ENCODE measurements around the gene RPL39L. TPM values are rescaled to one million over a fixed set of nuclear protein-coding genes. Genes with fewer than 3 reads are reported as not detected.

RPL39L gene
- total and polyA plus RNA-seq, 4 donors, result 10.0 to 51.5 (median 22.7) TPM

GRCh38 chr3:187072511-187072910 lies 66.8 kb downstream of the RPL39L start:
- Histone ChIP-seq H3K27me3 (ENCODE audit: control insufficient read depth in 1 of 2, insufficient read depth in 2 of 2, low read length in 1 of 2) (no peaks in the 10 kb centered on the region), H3K4me1 (ENCODE audit: control insufficient read depth in 1 of 2, insufficient read depth in 2 of 2, low read length in 2 of 2) (no peaks in the 10 kb centered on the region), H3K9me3 (ENCODE audit: control insufficient read depth, low read length) (no peaks in the 10 kb centered on the region), H3K4me3 (ENCODE audit: low read length in 2 of 2) (no peak overlapping the region), H3K27ac (ENCODE audit: low read depth in 1 of 2, low read length in 2 of 2) (no peak overlapping the region), H3K36me3 (ENCODE audit: control insufficient read depth in 1 of 2, insufficient read depth in 2 of 2, low read length in 1 of 2) (peaks cover 6 to 9% of the 10 kb centered on the region in 2 donors)
- intact Hi-C loops (cut with DNase I), result no loop called here
- DNase-seq (no peak), ATAC-seq (ENCODE audit: low FRiP score) (no peak)
- 91% methylated on average over 5 of the region's 5 CpGs for WGBS, 2 donors

GRCh38 chr3:187072102-187072501 lies 67.2 kb downstream of the RPL39L start:
- ATAC-seq (ENCODE audit: low FRiP score) (no peak), DNase-seq (no peak)
- no peak overlapping the region for H3K27ac ChIP-seq (ENCODE audit: low read depth in 1 of 2, low read length in 2 of 2)
- intact Hi-C loops (cut with DNase I), result no loop called here
- no peaks in the 10 kb centered on the region for H3K9me3 ChIP-seq (ENCODE audit: control insufficient read depth, low read length)
- H3K27me3 ChIP-seq (ENCODE audit: control insufficient read depth in 1 of 2, insufficient read depth in 2 of 2, low read length in 1 of 2), result no peaks in the 10 kb centered on the region
- H3K4me1 ChIP-seq (ENCODE audit: control insufficient read depth in 1 of 2, insufficient read depth in 2 of 2, low read length in 2 of 2), result no peaks in the 10 kb centered on the region
- H3K4me3 ChIP-seq (ENCODE audit: low read length in 2 of 2), result no peak overlapping the region
- WGBS, 2 donors, result 84 to 90% methylated on average over 3 of the region's 3 CpGs
- peaks cover 6% of the 10 kb centered on the region in 2 donors for H3K36me3 ChIP-seq (ENCODE audit: control insufficient read depth in 1 of 2, insufficient read depth in 2 of 2, low read length in 1 of 2)

Other genes with a start within 250 kb of the RPL39L start
- gene ST6GAL1, start 209.0 kb downstream of the RPL39L start, total RNA-seq, result 100 to 1,000 TPM in 1 of 2 donors, 10 to 100 TPM in 1; 80.3 to 140 TPM
- 10 to 100 TPM; 11.8 to 20.5 TPM for gene ST6GAL1, start 209.0 kb downstream of the RPL39L start, polyA plus RNA-seq
- gene RTP1, start 58.0 kb upstream of the RPL39L start, total RNA-seq, result under 1 TPM; 0.16 to 0.48 TPM
- not detected for gene RTP1, start 58.0 kb upstream of the RPL39L start, polyA plus RNA-seq
- gene MASP1, start 152.2 kb upstream of the RPL39L start, total RNA-seq, result 1 to 10 TPM; 3.8 to 6.0 TPM
- 1 to 10 TPM in 1 of 2 donors, under 1 TPM in 1; 0.88 to 2.7 TPM for gene MASP1, start 152.2 kb upstream of the RPL39L start, polyA plus RNA-seq
- gene RTP4, start 228.9 kb upstream of the RPL39L start, total RNA-seq, result 1 to 10 TPM; 1.8 to 3.5 TPM
- 1 to 10 TPM; 1.1 to 2.7 TPM for gene RTP4, start 228.9 kb upstream of the RPL39L start, polyA plus RNA-seq

Data from aorta (tissue), 5 donors.